Neural cell (in vitro differentiated cells): ENCODE results near the gene CACNA2D4.

Experiments used
- CTCF ChIP-seq: fragments of 450-650 bp; IDR thresholded peaks from 2 replicates; pipeline ENCODE4 v1.5.1; 2014; ENCODE audit warnings: antibody characterized with exemption, mild to moderate bottlenecking, moderate library complexity; ENCODE audit not compliant: poor library complexity, severe bottlenecking
- EP300 ChIP-seq: fragments of 450-650 bp; conservative IDR thresholded peaks from 2 replicates; pipeline ENCODE4 v1.6.1; 2014; ENCODE audit warnings: antibody characterized with exemption, mild to moderate bottlenecking, moderate library complexity; ENCODE audit not compliant: poor library complexity, severe bottlenecking
- EZH2 ChIP-seq: fragments of 200-600, 300-800 bp; shearing (Covaris generic), sonication (generic); IDR thresholded peaks from 2 replicates; pipeline ENCODE4 v1.6.1; 2014; ENCODE audit warnings: antibody characterized with exemption, low read length, borderline replicate concordance, mild to moderate bottlenecking; ENCODE audit not compliant: insufficient read depth, poor library complexity, severe bottlenecking
- POLR2AphosphoS5 ChIP-seq: IDR thresholded peaks from 2 replicates; pipeline ENCODE4 v1.6.1; 2012
- REST ChIP-seq: IDR thresholded peaks from 2 replicates; pipeline ENCODE4 v1.6.1; 2012; ENCODE audit warnings: borderline replicate concordance
- TAF1 ChIP-seq: IDR thresholded peaks from 2 replicates; pipeline ENCODE4 v1.6.1; 2012; ENCODE audit warnings: low read depth

GRCh38 chr12:1811948-1812291 is 106.5 kb downstream of the CACNA2D4 start:
- TF ChIP-seq CTCF (no peak), REST (no peak), POLR2AphosphoS5 (no peak), EZH2 (no peak), TAF1 (no peak), EP300 (no peak)
